ENCODE data around the gene C1R.

Gene C1R

DNA sequence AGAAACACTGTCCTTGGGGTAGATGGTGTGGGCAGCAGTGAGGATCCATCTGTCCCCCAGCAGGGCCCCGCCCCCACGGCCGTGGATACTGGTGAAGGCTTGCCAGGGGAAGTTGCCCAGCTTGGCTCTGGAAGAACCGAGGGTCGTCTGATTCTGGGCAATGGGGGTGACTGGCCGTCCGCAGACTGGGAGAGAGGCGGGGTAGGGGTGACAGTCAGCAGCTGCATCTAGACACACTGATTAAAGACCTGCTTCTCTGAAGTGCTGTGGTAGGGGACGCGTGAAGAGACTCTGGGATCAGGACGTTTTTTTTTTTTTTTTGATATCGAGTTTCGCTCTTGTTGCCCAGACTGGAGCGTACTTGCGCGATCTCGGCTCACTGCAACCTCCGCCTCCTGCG is 4.7 kb upstream of the C1R start:
- DNase-seq (ENCODE audit: low read depth), result no peak

GRCh38 chr12:7096006-7096932 is 4.0 kb upstream of the C1R start:
- no peak for DNase-seq (ENCODE audit: low read depth)

DNA sequence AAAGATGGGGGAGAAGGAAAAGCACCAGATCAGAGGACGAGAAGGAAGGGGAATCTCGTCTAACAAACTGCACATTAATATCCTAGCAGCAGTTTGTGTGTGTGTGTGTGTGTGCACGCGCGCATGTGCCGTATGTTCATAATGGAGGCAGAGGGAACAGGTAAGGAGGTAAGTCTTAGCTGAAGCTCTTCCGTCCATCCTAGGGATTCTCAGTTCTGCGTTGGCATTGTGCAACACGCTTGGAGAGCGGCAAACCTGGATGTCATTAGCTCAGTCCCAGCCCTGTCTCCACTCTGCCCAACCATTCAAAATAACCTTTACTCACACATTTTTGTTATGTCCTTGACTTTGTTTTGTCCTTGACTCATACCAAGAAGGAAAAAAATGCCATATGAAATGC is 1.6 kb upstream of the C1R start:
- DNase-seq (ENCODE audit: low read depth), result no peak

DNA sequence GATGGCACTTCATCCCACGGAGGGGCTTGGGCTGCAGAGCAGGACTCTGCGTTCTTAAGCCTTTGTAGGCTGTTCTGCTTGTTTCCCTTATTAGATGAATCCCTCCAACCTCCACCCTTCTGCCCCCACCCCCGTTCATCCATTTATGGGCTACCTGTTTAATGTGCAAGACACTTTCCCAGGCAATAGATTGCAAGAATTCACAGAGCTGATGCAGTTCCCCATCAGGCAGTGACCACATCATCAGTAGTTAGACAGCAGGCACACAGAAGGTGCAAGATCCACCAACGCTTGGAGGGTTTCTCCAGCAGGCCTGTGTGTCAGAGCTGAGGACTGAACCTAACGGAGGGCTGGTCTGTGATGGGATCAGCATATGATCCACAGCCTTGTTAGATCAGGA is 1.2 kb upstream of the C1R start:
- DNase-seq (ENCODE audit: low read depth), result no peak

GRCh38 chr12:7092986-7093460 is 778 bp upstream of the C1R start:
- no peak for DNase-seq (ENCODE audit: low read depth)

GRCh38 chr12:7091660-7092228 is 501 bp downstream of the C1R start:
- DNase-seq (ENCODE audit: low read depth), result no peak

- no peak for DNase-seq (ENCODE audit: low read depth)
Measured at GRCh38 chr12:7091171-7091570, 1.1 kb downstream of the C1R start.

DNA sequence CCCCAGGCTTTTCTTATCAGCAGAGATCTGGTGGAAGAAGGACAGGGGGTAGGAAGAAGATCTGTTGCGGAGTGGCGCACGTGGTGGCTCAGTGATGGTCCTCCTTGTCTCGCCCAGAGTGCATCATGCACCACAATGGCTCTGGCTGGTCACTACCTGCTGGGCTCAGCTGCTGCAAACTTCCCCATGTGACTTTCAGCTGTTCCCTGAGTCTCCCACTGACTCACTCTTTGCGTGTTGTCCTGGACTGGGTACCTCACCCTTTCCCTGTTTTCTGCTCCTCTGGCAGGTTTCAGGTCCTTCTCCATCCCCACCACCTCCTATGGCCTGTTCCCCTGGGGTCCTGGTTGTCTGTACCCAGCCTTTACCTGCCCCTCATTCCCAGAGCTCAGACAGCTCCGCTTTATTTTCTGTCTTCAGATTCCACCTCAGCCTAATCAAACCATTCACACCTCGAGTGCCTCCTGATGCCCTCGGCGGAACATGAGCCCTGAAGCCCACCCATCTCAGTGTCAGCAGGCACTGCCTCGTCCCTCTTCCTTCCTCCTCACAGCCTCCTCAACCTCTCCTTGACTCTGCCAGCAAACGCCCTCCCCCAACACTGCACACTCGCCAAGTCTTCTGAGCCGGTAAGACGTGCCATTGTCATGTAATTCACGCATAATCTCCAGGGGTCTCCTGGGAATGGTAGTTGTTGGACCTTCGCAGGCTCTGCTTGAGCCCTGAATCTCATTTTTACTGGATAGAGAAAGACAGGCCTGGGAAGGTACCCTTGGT is 1.8 kb downstream of the C1R start:
- DNase-seq (ENCODE audit: low read depth), result no peak

DNA sequence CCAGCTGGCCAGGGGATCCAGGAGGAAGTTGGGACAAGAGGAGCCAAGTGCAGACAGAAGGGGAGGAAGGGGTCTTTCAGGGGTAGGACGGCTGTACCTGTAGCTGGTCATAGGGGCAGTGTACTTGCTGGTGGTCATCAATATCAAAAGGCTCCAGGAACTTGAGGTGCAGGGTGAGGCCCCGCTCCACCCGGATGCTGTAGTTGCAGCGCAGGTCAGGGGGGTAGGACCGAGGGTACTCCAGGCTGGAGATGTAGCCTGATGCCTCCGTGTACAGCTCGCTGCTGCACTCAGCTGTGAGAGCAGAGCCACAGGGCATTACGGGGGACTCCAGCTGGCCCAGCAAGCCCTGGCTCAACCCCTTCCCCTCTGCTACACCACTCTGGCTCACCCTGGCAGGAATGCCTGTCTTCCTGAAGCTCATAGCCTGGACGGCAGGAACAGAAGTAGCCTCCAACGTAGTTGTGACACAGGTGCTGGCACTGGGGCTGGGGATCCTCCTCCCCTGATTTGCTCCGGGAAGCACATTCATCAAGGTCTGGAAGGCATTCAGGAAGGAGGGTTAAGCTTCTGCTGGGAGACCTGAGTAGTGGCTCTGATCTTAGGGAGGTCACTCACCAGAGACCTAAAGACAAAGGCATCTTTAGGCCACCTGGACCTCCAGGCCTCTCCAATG is 2.9 kb downstream of the C1R start:
- no peak for DNase-seq (ENCODE audit: low read depth)

DNA sequence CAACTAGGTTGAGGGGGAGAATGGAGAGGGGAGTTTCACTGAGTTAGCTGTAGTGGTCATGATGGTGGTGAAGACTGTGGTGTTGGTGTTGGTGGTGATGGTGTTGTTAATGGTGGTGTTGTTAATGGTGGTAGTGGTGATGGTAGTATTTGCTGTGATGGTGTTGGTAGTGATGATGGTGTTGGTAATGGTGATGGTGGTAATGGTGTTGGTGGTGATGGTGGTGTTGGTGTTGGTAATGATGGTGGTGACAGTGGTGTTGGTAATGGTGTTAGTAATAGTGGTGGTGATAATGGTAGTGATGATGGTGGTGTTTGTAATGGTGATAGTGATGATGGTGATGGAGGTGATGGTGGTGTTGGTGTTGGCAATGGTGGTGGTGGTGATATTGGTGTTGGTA is 9.1 kb downstream of the C1R start:
- DNase-seq (ENCODE audit: low read depth), result no peak

GRCh38 chr12:7081037-7081436 is 11.2 kb downstream of the C1R start:
- no peak for DNase-seq (ENCODE audit: low read depth)

- no peak for DNase-seq (ENCODE audit: low read depth)
Measured at GRCh38 chr12:7079826-7080125, 12.5 kb downstream of the C1R start.

GRCh38 chr12:7078163-7078562 is 14.1 kb downstream of the C1R start:
- DNase-seq (ENCODE audit: low read depth), result no peak

DNA sequence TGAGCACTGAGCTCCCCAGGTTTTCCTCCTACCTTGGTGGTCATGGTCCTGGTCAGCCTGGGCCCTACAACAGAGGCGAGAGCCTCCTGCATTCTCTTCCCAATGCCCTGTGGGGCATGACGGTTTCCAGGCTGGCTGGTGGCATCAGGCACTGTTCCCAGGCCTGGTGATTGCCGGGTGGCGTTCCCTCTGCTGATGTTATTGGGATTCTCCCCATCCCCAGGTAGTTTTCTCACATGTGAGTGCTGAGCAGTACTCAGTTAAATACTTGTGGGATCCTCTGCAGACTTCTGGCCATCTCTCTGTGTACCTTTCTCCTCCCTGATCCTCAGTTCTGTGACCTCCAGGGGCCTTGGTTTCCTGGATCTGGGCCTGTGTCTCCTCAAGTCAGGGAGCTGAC is 15.8 kb downstream of the C1R start:
- DNase-seq (ENCODE audit: low read depth), result no peak

DNA sequence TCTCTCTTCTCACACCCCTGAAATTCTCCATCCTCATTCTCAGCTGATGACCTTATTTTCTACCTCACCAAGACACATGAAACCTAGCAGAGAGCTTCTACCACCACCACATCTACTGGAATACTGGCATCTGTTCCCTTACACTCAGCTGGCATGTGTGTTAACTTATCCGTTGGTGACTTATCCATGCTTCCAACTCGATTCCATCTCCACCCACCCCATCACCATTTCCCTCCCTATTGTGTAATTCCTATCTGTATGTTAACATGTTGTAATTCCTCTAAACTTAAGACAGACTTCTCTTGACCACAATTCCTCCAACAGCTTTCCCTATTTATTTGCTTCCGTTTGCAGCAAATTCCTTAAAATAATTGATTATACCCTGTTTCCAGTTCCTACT is 16.3 kb downstream of the C1R start:
- DNase-seq (ENCODE audit: low read depth), result no peak

DNA sequence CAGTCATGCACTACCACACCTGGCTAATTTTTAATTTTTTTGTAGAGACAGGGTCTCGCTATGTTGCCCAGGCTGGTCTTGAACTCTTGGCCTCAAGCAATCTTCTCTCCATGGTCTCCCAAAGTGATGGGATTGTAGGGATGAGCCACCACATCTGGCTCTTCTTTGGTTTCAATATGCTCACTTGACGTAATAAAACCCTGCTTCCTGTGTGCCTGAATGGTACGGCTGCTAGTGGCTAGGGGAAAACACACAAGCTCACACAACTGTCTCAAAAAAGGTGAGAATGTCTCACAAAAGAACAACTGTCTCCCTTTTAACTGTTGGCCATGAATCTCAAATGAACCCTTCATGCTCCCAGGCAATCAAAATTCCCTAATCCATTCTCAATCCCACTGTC is 16.7 kb downstream of the C1R start:
- DNase-seq (ENCODE audit: low read depth), result no peak

GRCh38 chr12:7073946-7074345 is 18.3 kb downstream of the C1R start:
- DNase-seq (ENCODE audit: low read depth), result no peak

GRCh38 chr12:7072554-7072953 is 19.7 kb downstream of the C1R start:
- no peak for DNase-seq (ENCODE audit: low read depth)

- DNase-seq (ENCODE audit: low read depth), result no peak
Measured at GRCh38 chr12:7072035-7072434, 20.2 kb downstream of the C1R start.

GRCh38 chr12:7069386-7069785 is 22.9 kb downstream of the C1R start:
- no peak for DNase-seq (ENCODE audit: low read depth)

DNA sequence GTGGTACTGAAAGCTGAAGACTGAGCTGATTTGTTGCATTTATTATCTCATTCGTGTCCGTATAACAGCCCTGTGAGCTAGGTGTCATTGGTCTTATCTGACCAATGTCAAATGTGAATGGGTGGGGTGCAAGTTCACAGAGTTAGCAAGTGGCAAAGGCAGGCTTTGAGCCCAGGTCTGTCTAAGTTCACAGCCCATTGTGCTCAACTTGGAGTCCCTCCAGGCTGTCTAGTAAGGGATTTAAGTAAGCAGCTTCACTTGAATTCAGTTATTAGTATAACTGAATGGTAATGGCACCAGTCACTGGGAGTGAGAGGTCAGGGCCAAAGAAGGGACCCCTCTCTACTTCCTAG is 23.3 kb downstream of the C1R start:
- no peak for DNase-seq (ENCODE audit: low read depth)

DNA sequence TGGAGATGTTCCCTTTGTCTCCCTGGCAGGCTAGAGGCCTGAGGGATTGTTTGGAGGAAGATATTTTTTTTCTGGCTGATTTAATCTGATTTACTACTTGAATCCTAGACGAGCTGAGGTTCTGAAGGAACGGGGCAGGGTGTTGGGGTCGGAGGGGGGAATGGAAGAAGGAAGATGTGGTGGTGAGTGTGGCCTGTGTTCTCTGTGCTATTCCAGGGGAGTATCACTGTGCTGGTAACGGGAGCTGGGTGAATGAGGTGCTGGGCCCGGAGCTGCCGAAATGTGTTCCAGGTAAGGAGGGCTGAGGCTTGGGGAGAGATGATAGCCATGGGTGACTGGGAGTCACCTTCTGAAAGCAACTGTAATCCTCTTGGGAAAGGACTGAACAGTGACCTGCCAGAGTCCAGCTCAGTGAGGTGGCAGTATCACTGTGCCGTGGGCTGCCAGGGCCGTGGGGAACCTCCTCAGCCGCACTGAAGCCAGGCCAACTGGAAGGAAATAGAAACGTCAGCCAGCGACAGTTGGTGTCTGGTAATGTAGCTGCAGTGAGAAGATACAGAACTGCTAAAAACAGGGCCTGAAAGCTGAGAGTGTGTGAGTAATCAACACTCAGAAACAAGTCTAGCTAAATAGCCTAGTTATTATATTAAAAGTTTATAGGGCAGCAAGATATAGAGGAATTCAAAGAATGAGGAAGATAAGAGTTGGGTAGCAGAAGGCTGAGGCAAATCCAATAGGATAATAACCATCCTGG is 23.8 kb downstream of the C1R start:
- DNase-seq (ENCODE audit: low read depth), result no peak

Data from stimulated activated CD8-positive, alpha-beta memory T cell treated with anti-CD3 and anti-CD28 coated beads, Interleukin-7, amount 100 ng/mL, for 24 hours (primary cell).